Muscle of arm (tissue), 12 donors: ENCODE data around the gene BCAS3. TPM values are rescaled to one million over a fixed set of nuclear protein-coding genes. Genes with fewer than 3 reads are reported as not detected.
A peak's percentile ranks its signal among the peaks of the same experiment; 100 is the strongest.
"Not testable (repeated sequence)": the region's sequence is repeated elsewhere in the genome, so short reads cannot be mapped to it uniquely, and the experiment has no call there.

ENCODE experiments used
- DNase-seq: peaks from one replicate; pipeline ENCODE4 v3.0.0-alpha.2; 2013
- polyA plus RNA-seq, 12 donors: library from polyadenylated mRNA; unstranded; fragments of 120-200 nt; gene quantifications; one replicate each; pipeline ENCODE4 v1.2.1, GENCODE V29; 2013; ENCODE audit not compliant: insufficient read length in 12 of 12

BCAS3 gene
- polyA plus RNA-seq, 12 donors = 8.1 to 23.8 (median 11.4) TPM; not detected in 1

GRCh38 chr17:60782742-60783141 is 105.1 kb downstream of the BCAS3 start:
- DNase-seq = no peak

- DNase-seq = no peak
These were observed 112.6 kb downstream of the BCAS3 start for GRCh38 chr17:60790205-60790604.

DNA sequence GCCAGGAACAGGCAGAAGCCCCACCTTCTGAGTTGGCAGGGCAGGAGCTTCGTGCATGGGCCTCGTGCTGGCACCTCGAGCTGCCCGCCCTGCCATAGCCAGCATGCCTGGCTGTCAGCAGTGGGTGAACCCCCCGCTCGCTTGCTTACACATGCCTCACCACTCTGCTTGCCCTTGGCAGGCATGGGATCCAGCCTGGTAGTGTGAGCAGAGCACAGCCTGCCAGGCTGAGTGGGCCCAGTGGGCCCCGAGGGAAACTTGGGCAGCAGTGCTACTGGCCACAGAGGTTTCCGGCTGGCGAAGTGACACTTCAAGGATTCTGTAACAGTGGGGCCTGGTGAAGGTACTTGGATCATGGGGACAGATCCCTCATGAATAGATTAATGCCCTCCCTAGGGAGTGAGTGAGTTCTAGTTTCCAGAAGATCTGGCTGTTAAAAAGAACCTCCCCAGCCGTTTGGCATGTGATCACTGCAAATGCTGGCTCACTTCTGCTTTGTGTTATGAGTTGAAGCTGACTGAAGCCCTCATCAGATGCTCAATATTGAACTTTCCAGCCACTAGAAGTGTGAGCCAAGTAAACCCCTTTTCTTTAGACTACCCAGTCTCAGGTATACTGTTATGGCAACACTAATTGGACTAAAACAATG is 114.7 kb downstream of the BCAS3 start:
- DNase-seq = no peak

- DNase-seq = no peak
These were observed 120.9 kb downstream of the BCAS3 start for GRCh38 chr17:60798576-60798975.

DNA sequence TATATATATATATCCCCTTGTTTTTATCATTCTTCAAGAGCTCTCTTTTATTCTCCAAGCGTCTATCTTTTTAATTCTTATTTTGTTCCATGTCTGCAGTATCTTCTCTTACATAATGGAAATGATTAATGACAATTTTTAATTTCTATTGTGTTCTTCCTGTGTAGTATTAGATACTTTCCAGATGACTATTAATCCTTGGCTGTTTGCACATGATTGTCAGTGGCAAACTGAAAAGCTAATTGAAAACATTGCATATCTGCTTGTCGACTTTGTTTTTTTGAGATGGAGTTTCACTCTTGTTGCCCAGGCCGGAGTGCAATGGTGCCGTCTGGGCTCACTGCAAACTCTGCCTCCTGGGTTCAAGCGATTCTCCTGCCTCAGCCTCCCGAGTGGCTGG is 124.7 kb downstream of the BCAS3 start:
- DNase-seq = no peak

DNA sequence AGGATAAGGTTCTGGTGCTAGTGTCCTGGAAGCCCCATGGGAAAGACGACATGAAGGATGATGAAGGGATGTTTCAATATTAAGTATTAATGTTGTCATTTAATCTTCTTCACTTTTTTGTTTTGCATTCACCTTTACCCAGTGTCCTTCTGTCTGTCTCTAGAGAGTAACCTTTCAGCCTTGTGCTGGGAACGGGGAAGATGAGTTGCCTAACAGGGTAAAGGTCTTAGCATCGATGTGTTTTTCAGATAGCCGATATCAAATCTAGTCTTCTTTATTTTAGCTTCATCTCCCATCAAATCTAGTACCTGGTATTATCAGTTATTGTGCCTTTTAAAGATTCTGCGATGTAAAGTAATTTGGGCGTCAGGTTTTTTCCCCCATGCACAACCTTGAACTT is 125.4 kb downstream of the BCAS3 start:
- DNase-seq = no peak

- no peak for DNase-seq
These were observed 127.2 kb downstream of the BCAS3 start for GRCh38 chr17:60804831-60805230.

DNA sequence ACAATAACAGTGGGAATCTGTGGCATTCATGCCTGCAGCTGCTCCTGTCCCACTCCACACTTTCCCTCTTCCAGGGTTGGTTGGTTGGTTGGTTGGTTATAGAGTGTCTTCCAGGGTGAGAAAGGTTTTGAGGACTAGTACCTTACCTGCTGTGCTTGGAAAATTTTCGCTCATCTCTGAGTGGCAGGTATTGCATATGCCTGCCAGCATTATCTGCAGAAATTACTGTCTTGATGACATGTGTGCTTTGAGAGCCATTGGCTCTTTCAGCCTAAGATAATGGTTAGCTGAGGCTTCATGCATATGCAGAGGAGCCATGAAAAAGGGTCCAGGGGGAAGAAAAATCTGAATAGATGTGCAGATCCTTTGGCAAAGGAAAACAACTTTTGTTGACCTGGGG is 131.8 kb downstream of the BCAS3 start:
- no peak for DNase-seq

DNA sequence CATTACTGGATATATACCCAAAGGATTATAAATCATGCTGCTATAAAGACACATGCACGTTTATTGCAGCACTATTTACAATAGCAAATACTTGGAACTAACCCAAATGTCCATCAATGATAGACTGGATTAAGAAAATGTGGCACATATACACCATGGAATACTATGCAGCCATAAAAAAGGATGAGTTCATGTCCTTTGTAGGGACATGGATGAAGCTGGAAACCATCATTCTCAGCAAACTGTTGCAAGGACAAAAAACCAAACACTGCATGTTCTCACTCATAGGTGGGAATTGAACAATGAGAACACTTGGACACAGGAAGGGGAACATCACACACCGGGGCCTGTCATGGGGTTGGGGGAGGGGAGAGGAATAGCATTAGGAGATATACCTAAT is 137.3 kb downstream of the BCAS3 start:
- not testable (repeated sequence) for DNase-seq

DNA sequence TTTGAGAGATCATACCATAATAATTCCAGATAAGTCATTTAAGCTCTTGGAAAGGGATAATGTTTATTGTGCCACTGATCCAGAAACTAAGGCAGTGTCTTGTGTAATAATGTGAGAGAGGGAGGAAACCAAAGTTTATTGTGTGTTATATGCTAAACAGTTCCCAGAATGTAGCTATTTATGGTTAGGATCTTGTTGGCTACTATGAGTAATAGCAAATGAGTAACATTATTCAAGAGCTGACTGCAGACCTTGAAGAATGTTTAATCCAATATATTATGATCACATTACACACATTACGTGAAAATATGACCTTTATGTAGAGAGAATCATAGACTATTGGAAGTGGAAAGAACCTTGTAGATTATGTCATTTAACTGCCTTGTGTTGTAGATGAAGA is 139.5 kb downstream of the BCAS3 start:
- no peak for DNase-seq

- DNase-seq = no peak
These were observed 141.9 kb downstream of the BCAS3 start for GRCh38 chr17:60819447-60820130.

DNA sequence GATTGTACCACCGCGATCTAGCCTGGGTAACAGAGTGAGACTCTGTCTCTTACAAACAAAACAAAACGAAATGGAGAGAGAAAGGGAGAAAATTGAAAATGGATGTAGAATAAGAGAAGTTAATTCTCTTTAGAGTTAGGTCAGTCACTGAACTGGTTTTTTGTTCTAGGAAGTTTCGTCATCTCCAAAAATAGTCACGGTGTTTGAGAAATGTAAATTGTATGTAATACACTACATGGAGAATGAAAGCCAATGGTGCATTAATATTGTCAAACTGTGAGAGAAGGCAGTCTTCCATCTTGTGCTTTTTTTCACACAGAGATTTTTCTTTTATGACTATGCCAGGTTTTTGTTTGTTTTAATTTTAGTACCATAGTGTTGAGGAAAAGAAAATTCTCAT is 145.9 kb downstream of the BCAS3 start:
- DNase-seq = no peak

DNA sequence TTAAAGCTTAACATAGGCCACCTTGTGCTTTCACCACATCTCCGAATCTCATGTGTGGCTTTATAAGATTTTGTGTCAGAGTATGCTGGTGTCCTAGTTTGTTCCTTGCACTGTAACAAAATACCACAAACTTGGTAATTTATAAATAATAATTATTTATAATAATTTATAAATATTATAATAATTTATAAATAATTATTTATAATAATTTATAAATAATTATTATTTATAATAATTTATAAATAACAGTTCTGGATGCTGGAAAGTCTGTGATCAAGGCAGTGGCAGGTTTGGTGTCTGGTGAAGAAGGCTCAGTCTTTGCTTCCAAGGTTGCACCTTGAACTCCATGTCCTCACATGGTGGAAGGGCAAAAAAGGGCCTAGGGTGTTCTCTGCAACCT is 147.7 kb downstream of the BCAS3 start:
- DNase-seq = no peak

DNA sequence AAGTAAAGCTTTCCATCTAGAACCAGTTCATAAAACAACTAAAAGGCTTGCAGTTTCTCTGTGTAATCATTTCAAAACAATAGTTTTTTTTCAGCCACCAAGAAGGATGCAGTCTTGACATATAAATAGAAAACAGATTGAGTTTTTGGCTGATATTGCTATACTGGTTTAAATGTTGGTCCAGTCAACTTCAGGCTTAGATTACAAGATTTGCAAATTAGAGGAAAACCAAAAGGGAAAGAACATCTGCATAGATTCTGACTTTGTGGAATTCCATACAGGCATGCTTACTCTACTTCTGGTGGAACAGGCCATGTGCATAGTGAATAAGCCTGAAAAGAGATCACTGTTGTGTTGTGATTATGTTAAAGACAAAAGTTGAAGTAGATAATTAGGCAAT is 150.3 kb downstream of the BCAS3 start:
- DNase-seq = peak; percentile 11

DNA sequence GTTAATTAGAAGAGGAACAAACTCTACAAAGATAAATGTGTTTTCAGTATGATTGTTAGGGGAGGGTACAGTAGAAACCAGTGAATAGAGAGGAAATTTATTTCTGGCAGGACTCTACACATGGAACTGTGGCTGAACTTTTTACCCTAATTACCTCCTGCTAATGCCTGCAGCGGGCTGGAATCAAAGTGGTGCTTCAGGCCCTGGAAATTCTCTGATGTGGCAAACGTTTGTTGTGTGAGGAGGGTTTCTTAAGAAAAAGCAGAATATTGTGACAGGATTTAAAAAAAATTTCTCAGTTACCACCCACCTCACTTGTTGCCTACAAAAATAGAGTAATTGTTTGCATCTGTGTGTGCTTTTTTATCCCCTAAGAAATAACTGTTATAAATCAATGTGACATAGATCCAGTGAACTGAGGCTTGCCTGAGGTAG is 154.5 kb downstream of the BCAS3 start:
- peak; percentile 27 for DNase-seq

DNA sequence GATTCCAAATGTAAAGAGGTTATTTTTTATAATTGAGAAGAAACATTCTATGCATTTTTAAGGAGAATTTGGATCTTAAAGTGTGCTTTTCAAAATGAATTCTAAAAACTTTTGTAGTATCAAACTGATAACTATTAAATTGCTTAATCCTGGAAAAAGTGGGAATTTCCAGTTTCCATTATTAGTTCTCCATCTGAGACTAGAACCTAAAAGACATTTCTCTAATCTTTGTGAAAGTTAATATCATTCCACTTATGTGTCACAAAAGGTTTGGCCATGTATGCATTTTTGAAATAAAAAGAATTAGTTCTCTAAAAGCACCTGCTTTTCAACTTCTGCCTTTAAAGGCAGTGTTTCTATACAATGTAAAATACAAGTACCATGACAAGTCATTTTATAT is 155.0 kb downstream of the BCAS3 start:
- DNase-seq = no peak

DNA sequence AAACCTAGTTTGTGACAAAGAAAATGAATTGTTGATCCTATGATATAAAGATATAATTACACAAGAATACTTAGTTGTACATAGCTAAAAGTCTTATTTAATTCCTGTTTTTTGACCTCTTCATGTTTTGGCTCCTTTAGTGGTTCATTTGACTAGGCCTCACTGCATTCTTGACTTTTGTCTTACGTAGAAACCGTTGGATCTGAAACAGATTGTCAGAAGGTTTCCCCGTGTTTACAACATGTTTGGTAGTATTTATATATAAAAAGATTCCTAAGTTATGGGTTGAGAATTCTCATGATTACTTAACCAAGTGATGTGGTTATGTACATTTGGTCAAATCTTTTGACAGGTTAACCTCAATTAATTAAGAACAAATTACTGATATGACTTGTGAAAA is 162.8 kb downstream of the BCAS3 start:
- DNase-seq = no peak

DNA sequence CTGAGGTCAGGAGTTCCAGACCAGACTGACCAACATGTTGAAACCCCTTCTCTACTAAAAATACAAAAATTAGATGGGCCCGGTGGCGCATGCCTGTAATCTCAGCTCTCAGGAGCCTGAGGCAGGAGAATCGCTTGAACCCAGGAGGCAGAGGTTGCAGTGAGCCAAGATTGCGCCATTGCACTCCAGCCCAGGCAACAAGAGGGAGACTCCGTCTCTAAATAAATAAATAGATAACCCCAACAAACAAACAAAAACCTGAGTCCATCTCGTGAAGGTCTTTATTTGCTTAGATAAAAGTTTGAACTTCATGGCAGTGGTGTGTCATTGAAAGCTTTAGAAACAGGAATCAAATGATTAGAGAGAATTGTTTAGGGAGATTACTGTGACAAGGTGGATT is 167.4 kb downstream of the BCAS3 start:
- no peak for DNase-seq

GRCh38 chr17:60846175-60846574 is 168.5 kb downstream of the BCAS3 start:
- DNase-seq = no peak

- no peak for DNase-seq
These were observed 173.5 kb downstream of the BCAS3 start for GRCh38 chr17:60851181-60851580.

DNA sequence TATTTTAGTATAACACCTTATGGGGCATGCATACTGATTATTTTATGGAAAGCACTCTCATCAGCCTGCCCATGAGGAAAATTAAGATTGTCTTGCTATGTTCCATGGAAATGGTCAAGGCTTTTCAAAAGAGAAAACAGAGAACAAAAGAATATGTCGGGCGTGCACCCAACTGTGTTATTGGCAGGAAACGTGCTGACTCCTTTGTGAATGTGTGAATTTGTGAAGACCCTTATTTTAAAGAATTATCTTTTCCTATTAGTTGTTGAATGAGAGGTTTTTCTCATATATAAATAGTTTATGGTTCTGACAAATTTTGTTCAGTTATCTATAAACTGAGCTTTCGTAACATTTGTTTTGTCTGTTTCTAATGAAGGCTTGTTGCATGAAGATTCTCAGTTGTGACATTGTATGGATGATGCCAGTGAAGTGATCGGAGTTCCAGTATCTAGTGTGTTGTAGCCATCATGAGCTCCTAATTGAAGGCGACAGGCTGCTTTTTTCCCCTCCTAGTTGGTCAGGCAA is 180.0 kb downstream of the BCAS3 start:
- no peak for DNase-seq

GRCh38 chr17:60862482-60862881 is 184.8 kb downstream of the BCAS3 start:
- DNase-seq = no peak

DNA sequence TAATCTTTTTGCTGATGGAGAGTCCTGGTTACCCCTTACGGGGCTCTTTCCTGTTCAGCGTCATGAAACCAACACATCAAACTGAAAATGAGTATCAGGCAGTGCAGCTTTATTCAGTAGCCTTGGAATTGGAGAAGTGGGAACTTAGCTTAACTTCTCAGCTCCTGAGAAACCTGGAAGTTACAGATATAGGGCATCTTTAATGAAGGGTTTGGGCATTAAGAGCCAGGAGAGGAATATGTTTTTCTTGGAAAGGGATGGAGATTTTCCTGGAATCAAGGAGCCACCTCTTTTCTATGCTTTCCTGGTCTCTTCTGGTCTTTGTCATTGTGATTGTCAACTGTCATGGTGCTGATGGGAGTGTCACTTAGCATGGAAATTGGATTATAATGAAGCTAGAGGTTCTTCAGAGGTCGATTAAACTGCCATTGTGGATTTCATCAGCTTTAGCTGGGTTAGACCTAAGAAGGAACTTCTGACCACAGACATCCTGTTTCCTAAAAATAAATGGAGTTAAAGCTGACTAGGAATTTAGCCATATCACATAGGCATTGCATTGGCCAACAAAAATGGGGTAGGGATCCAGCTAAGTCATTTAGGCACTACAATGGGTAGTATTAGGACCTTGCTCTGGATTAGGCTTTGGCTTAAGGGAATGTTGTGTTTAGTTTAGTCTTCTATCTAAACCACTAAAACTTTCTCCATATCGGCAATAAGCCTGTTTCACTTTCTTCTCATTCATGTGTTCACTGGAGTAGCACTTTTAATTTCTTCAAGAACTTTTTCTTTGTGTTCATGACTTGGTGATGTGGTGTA is 186.4 kb downstream of the BCAS3 start:
- no peak for DNase-seq
